ENCODE data around the gene NKX1-1.

NKX1-1 gene

GRCh38 chr4:1416948-1417260, 10.7 kb upstream of the NKX1-1 start:
- no peak for DNase-seq

- DNase-seq, result no peak
Observed at GRCh38 chr4:1416051-1416947, 10.1 kb upstream of the NKX1-1 start.

GRCh38 chr4:1415681-1415981, 9.4 kb upstream of the NKX1-1 start:
- no peak for DNase-seq

GRCh38 chr4:1414831-1415680, 8.8 kb upstream of the NKX1-1 start:
- DNase-seq, result no peak

- no peak for DNase-seq
Observed at GRCh38 chr4:1413687-1414479, 7.6 kb upstream of the NKX1-1 start.

- no peak for DNase-seq
Observed at GRCh38 chr4:1413204-1413663, 7.0 kb upstream of the NKX1-1 start.

- no peak for DNase-seq
Observed at GRCh38 chr4:1412376-1413203, 6.3 kb upstream of the NKX1-1 start.

GRCh38 chr4:1411436-1412375, 5.5 kb upstream of the NKX1-1 start:
- no peak for DNase-seq

GRCh38 chr4:1410491-1411325, 4.5 kb upstream of the NKX1-1 start:
- peak; percentile 79 for DNase-seq

GRCh38 chr4:1409491-1410425, 3.5 kb upstream of the NKX1-1 start:
- no peak for DNase-seq

- DNase-seq, result no peak
Observed at GRCh38 chr4:1409079-1409478, 2.8 kb upstream of the NKX1-1 start.

- no peak for DNase-seq
Observed at GRCh38 chr4:1408418-1408817, 2.2 kb upstream of the NKX1-1 start.

GRCh38 chr4:1407657-1408333, 1.6 kb upstream of the NKX1-1 start:
- DNase-seq, result no peak

GRCh38 chr4:1406981-1407656, 877 bp upstream of the NKX1-1 start:
- DNase-seq, result no peak

GRCh38 chr4:1405636-1406393, 427 bp downstream of the NKX1-1 start:
- DNase-seq, result peak; percentile 39

- no peak for DNase-seq
Observed at GRCh38 chr4:1405254-1405635, 997 bp downstream of the NKX1-1 start.
